Panc1 (cell line): ENCODE results near the gene GRB7.

Source experiments
- CTCF ChIP-seq: fragments of 450-650 bp; IDR thresholded peaks from 2 replicates; pipeline ENCODE4 v1.5.1; 2017; ENCODE audit warnings: mild to moderate bottlenecking
- POLR2AphosphoS5 ChIP-seq: IDR thresholded peaks from 2 replicates; pipeline ENCODE4 v1.6.1; 2012; ENCODE audit warnings: mild to moderate bottlenecking, low read depth, low read length, moderate library complexity
- REST ChIP-seq, 2 experiments: IDR thresholded peaks; 2 replicates each; pipeline ENCODE4 v1.6.1; 2011 to 2012; ENCODE audit warnings: low read depth in 2 of 2, control low read depth in 1 of 2, low read length in 1 of 2, mild to moderate bottlenecking in 1 of 2, moderate library complexity in 1 of 2; ENCODE audit not compliant: insufficient read depth in 1 of 2
- TCF7L2 ChIP-seq: IDR thresholded peaks from 2 replicates; pipeline ENCODE4 v1.6.1; 2011; ENCODE audit warnings: mild to moderate bottlenecking, low read depth, low read length, inconsistent platforms

GRCh38 chr17:39727556-39727955, 10.2 kb upstream of the GRB7 start:
- TF ChIP-seq REST (IDR thresholded peaks at IDR 0.05; ENCODE audit: insufficient read depth in 1 of 2, low read depth in 2 of 2, low read length in 1 of 2) (no peak), CTCF (no peak), POLR2AphosphoS5 (no peak), TCF7L2 (no peak)
